C4-2B (cell line): ENCODE measurements around the gene STAG1.

Experiments used
- CTCF ChIP-seq: fragments of 450-650 bp; conservative IDR thresholded peaks from 2 replicates; pipeline ENCODE4 v1.5.1; 2017; ENCODE audit warnings: mild to moderate bottlenecking
- ZFX ChIP-seq: fragments of 450-650 bp; IDR thresholded peaks from 2 replicates; pipeline ENCODE4 v1.6.1; 2017

GRCh38 chr3:136294176-136294575 lies 458.0 kb downstream of the STAG1 start:
- no peak for TF ChIP-seq CTCF
- TF ChIP-seq ZFX: no peak
